HEK293 (cell line): ENCODE data around the gene GRIA1.

Experiments
- CTCF ChIA-PET: fragments of 350-600 bp; formaldehyde crosslinking; extraction: SDS; loops from one replicate; lab custom pipeline; 2021; ENCODE audit warnings: antibody characterized with exemption; lab: Yijun Ruan, JAX
- POLR2A ChIA-PET: fragments of 300-600 bp; formaldehyde crosslinking; extraction: SDS; loops from one replicate; lab custom pipeline; 2020; ENCODE audit warnings: antibody characterized with exemption, inconsistent platforms; lab: Yijun Ruan, JAX
- H3K27ac ChIP-seq: fragments of 200-500 bp; sonication (Bioruptor generic); 2 replicates; pipeline ENCODE4 v1.5.1; 2014; ENCODE audit warnings: low read depth, low read length, control low read depth, inconsistent platforms; ENCODE audit errors: extremely low read depth
- H3K36me3 ChIP-seq, 2 experiments: fragments of 200-500 bp in 1 of 2; sonication (Bioruptor generic) in 1 of 2; 1 replicate in 1 of 2; 2 replicates in 1 of 2; pipeline ENCODE4 v1.5.1; 2014 to 2017; ENCODE audit warnings: inconsistent platforms in 2 of 2, low read length in 2 of 2; ENCODE audit not compliant: control insufficient read depth in 2 of 2, insufficient read depth in 1 of 2
- H3K4me1 ChIP-seq: fragments of 200-500 bp; sonication (Bioruptor generic); 2 replicates; pipeline ENCODE4 v1.5.1; 2014; ENCODE audit warnings: mild to moderate bottlenecking, low read length, inconsistent platforms; ENCODE audit not compliant: control insufficient read depth, insufficient read depth
- H3K4me3 ChIP-seq: 2 replicates; pipeline ENCODE4 v1.5.1; 2011; ENCODE audit warnings: low read depth, mild to moderate bottlenecking, control low read depth, low read length, moderate library complexity
- H3K9me3 ChIP-seq: fragments of 200-500 bp; sonication (Bioruptor generic); 2 replicates; pipeline ENCODE4 v1.5.1; 2014; ENCODE audit warnings: low read depth, low read length, inconsistent platforms; ENCODE audit not compliant: control insufficient read depth, insufficient read depth
- BCL6B ChIP-seq: fragments of 450-650 bp; formaldehyde crosslinking; IDR thresholded peaks from 2 replicates; pipeline ENCODE4 v1.5.1; 2017; ENCODE audit warnings: missing biosample characterization, missing genetic modification characterization
- KLF16 ChIP-seq: fragments of 450-650 bp; formaldehyde crosslinking; IDR thresholded peaks from 2 replicates; pipeline ENCODE4 v1.5.1; 2017; ENCODE audit warnings: missing biosample characterization, missing genetic modification characterization
- YY1 ChIP-seq: fragments of 450-650 bp; formaldehyde crosslinking; IDR thresholded peaks from 2 replicates; pipeline ENCODE4 v1.5.1; 2018; ENCODE audit warnings: missing biosample characterization, missing genetic modification characterization
- ZBTB26 ChIP-seq: fragments of 450-650 bp; formaldehyde crosslinking; optimal IDR thresholded peaks from 2 replicates; pipeline ENCODE3; 2016; ENCODE audit warnings: missing biosample characterization, mild to moderate bottlenecking, missing genetic modification characterization
- ZBTB49 ChIP-seq: fragments of 450-650 bp; formaldehyde crosslinking; IDR thresholded peaks from 2 replicates; pipeline ENCODE4 v1.5.1; 2016; ENCODE audit warnings: missing biosample characterization, missing genetic modification characterization, low read depth
- ZFP69B ChIP-seq: fragments of 450-650 bp; formaldehyde crosslinking; IDR thresholded peaks from 2 replicates; pipeline ENCODE4 v1.5.1; 2016; ENCODE audit warnings: missing biosample characterization, missing genetic modification characterization
- ZNF169 ChIP-seq: fragments of 450-650 bp; formaldehyde crosslinking; IDR thresholded peaks from 2 replicates; pipeline ENCODE4 v1.5.1; 2016; ENCODE audit warnings: missing biosample characterization, missing genetic modification characterization
- ZNF2 ChIP-seq: fragments of 450-650 bp; formaldehyde crosslinking; IDR thresholded peaks from 2 replicates; pipeline ENCODE4 v1.5.1; 2016; ENCODE audit warnings: missing biosample characterization, missing genetic modification characterization
- ZNF266 ChIP-seq: fragments of 450-650 bp; formaldehyde crosslinking; IDR thresholded peaks from 2 replicates; pipeline ENCODE4 v1.5.1; 2016; ENCODE audit warnings: missing biosample characterization, missing genetic modification characterization, low read depth
- ZNF37A ChIP-seq: fragments of 450-650 bp; IDR thresholded peaks from 2 replicates; pipeline ENCODE4 v1.5.1; 2018; ENCODE audit warnings: missing biosample characterization, missing genetic modification characterization
- ZNF518A ChIP-seq: fragments of 450-650 bp; formaldehyde crosslinking; conservative IDR thresholded peaks from 2 replicates; pipeline ENCODE4 v1.5.1; 2016; ENCODE audit warnings: low read depth, missing biosample characterization, missing genetic modification characterization
- ZNF561 ChIP-seq: fragments of 450-650 bp; IDR thresholded peaks from 2 replicates; pipeline ENCODE4 v1.5.1; 2018; ENCODE audit warnings: missing biosample characterization, missing genetic modification characterization, borderline replicate concordance
- ZNF571 ChIP-seq: fragments of 450-650 bp; formaldehyde crosslinking; IDR thresholded peaks from 2 replicates; pipeline ENCODE4 v1.5.0; 2017; ENCODE audit warnings: missing biosample characterization, missing genetic modification characterization
- ZNF580 ChIP-seq: fragments of 450-650 bp; formaldehyde crosslinking; IDR thresholded peaks from 2 replicates; pipeline ENCODE4 v1.5.1; 2016; ENCODE audit warnings: missing biosample characterization, missing genetic modification characterization
- ZXDB ChIP-seq: fragments of 450-650 bp; formaldehyde crosslinking; IDR thresholded peaks from 2 replicates; pipeline ENCODE4 v1.5.1; 2016; ENCODE audit warnings: missing biosample characterization, missing genetic modification characterization
- TF ChIP-seq, protein P1 (sequence below): fragments of 450-650 bp; formaldehyde crosslinking; IDR thresholded peaks from 2 replicates; pipeline ENCODE4 v1.5.0; 2017; ENCODE audit warnings: missing biosample characterization, missing genetic modification characterization, borderline replicate concordance
- TF ChIP-seq, protein P2 (sequence below): fragments of 450-650 bp; IDR thresholded peaks from 2 replicates; pipeline ENCODE4 v1.5.1; 2018; ENCODE audit warnings: missing biosample characterization, missing genetic modification characterization
- TF ChIP-seq, protein P3 (sequence below): fragments of 450-650 bp; formaldehyde crosslinking; IDR thresholded peaks from 2 replicates; pipeline ENCODE4 v1.5.1; 2016; ENCODE audit warnings: missing biosample characterization, missing genetic modification characterization

The GRIA1 gene

DNA sequence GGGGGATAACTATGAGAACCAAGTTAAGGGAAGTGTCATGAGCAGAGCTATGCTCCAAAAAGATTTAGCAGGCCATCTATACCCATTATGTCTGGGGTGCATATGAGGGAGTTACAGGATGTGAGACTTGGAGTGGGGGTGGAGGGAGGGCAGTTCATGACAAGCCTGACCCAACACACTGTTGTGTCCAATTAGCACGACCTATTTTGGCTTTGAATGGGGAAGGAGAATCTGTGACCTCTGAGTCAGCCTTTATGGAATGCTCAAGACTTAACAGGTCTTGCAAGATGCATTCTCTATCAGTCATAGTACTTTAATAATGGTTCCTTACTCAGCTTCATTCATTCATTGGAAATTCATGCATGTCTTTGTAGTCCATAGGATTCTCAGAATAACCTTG, 71.7 kb downstream of the GRIA1 start (continued):
- TF ChIP-seq ZBTB49 (tag by site-specific recombination) (no peak), ZNF518A (tag by site-specific recombination) (no peak), BCL6B (no peak)

DNA sequence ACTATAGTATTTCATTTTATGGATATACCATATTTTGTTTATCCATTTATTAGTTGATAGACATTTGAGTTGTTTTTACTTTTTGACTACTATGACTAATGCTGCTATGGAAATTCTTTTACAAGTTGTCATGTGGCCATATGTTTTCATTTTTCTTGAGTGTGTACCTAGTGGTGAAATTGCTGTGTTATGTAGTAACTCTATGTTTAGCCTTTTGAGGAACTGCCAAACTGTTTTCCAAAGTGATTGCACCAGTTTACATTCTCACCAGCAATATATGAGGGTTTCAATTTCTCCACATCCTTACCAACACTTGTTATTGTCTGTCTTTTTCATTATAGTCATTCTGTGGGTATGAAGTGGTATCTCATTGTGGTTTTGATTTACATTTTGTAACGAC, 75.4 kb downstream of the GRIA1 start:
- ChIA-PET CTCF (no interaction called here), POLR2A (no interaction called here)

More for the DNA sequence above, 75.4 kb downstream of the GRIA1 start:
- Histone ChIP-seq H3K4me3 (no peak overlapping the region), H3K36me3 (no peaks in the 10 kb centered on the region), H3K9me3 (no peaks in the 10 kb centered on the region), H3K27ac (no peak overlapping the region), H3K4me1 (no peaks in the 10 kb centered on the region)
- TF ChIP-seq ZNF561, result no peak
- TF ChIP-seq ZBTB26 (tag by site-specific recombination), result no peak
- TF ChIP-seq, protein P1, sequence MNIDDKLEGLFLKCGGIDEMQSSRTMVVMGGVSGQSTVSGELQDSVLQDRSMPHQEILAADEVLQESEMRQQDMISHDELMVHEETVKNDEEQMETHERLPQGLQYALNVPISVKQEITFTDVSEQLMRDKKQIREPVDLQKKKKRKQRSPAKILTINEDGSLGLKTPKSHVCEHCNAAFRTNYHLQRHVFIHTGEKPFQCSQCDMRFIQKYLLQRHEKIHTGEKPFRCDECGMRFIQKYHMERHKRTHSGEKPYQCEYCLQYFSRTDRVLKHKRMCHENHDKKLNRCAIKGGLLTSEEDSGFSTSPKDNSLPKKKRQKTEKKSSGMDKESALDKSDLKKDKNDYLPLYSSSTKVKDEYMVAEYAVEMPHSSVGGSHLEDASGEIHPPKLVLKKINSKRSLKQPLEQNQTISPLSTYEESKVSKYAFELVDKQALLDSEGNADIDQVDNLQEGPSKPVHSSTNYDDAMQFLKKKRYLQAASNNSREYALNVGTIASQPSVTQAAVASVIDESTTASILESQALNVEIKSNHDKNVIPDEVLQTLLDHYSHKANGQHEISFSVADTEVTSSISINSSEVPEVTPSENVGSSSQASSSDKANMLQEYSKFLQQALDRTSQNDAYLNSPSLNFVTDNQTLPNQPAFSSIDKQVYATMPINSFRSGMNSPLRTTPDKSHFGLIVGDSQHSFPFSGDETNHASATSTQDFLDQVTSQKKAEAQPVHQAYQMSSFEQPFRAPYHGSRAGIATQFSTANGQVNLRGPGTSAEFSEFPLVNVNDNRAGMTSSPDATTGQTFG (tag by site-specific recombination), result no peak
- no peak for TF ChIP-seq ZNF37A (tag by site-specific recombination)
- TF ChIP-seq ZNF571 (tag by site-specific recombination), result no peak
- TF ChIP-seq ZXDB (tag by site-specific recombination), result no peak
- TF ChIP-seq YY1 (tag by site-specific recombination), result no peak
- TF ChIP-seq ZNF580 (tag by site-specific recombination), result no peak
- no peak for TF ChIP-seq ZNF2 (tag by site-specific recombination)
- TF ChIP-seq ZNF266, result no peak
- TF ChIP-seq ZNF169 (tag by site-specific recombination), result no peak
- TF ChIP-seq, protein P2, sequence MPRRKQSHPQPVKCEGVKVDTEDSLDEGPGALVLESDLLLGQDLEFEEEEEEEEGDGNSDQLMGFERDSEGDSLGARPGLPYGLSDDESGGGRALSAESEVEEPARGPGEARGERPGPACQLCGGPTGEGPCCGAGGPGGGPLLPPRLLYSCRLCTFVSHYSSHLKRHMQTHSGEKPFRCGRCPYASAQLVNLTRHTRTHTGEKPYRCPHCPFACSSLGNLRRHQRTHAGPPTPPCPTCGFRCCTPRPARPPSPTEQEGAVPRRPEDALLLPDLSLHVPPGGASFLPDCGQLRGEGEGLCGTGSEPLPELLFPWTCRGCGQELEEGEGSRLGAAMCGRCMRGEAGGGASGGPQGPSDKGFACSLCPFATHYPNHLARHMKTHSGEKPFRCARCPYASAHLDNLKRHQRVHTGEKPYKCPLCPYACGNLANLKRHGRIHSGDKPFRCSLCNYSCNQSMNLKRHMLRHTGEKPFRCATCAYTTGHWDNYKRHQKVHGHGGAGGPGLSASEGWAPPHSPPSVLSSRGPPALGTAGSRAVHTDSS (tag by site-specific recombination), result no peak
- TF ChIP-seq, protein P3, sequence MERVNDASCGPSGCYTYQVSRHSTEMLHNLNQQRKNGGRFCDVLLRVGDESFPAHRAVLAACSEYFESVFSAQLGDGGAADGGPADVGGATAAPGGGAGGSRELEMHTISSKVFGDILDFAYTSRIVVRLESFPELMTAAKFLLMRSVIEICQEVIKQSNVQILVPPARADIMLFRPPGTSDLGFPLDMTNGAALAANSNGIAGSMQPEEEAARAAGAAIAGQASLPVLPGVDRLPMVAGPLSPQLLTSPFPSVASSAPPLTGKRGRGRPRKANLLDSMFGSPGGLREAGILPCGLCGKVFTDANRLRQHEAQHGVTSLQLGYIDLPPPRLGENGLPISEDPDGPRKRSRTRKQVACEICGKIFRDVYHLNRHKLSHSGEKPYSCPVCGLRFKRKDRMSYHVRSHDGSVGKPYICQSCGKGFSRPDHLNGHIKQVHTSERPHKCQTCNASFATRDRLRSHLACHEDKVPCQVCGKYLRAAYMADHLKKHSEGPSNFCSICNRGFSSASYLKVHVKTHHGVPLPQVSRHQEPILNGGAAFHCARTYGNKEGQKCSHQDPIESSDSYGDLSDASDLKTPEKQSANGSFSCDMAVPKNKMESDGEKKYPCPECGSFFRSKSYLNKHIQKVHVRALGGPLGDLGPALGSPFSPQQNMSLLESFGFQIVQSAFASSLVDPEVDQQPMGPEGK (tag by site-specific recombination), result no peak
- TF ChIP-seq ZFP69B (tag by site-specific recombination), result no peak
- TF ChIP-seq KLF16 (tag by site-specific recombination), result no peak
